ENCODE measurements around the gene FUT7. TPM values are rescaled to one million over a fixed set of nuclear protein-coding genes. Genes with fewer than 3 reads are reported as not detected.

Gene FUT7
- total RNA-seq, 1 donor from 2014 or later = not detected

GRCh38 chr9:137077758-137078693, 46.1 kb upstream of the FUT7 start:
- FAIRE-seq (no peak), DNase-seq (ENCODE audit: low read depth) (no peak)
- TF ChIP-seq CTCF (IDR thresholded peaks at IDR 0.05; ENCODE audit: insufficient read depth, low read length, severe bottlenecking) = no peak
- Histone ChIP-seq H3K27me3 (ENCODE audit: control insufficient read depth, insufficient read depth, low read length) (no peaks in the 10 kb centered on the region), H3K36me3 (ENCODE audit: control insufficient read depth, insufficient read depth, low read length) (peaks cover 5% of the 10 kb centered on the region), H3K4me3 (ENCODE audit: low read depth, low read length) (peak overlapping the region; percentile 56)

- H3K4me3 ChIP-seq (ENCODE audit: low read depth, low read length) = peak within 1 kb of the TSS; percentile 56
- DNase-seq (ENCODE audit: low read depth) (no peak), FAIRE-seq (no peak)
- no peak for TF ChIP-seq CTCF (IDR thresholded peaks at IDR 0.05; ENCODE audit: insufficient read depth, low read length, severe bottlenecking)
- no peaks in the 10 kb centered on the region for H3K27me3 ChIP-seq (ENCODE audit: control insufficient read depth, insufficient read depth, low read length)
- peaks cover 3% of the 10 kb centered on the region for H3K36me3 ChIP-seq (ENCODE audit: control insufficient read depth, insufficient read depth, low read length)
Measured at GRCh38 chr9:137077010-137077747, 45.3 kb upstream of the FUT7 start, which contains the start of gene UAP1L1. Gene UAP1L1 (plus strand): TSS chr9:137077517. CDS start chr9:137077533, 16 bp downstream.

- Histone ChIP-seq H3K4me3 (ENCODE audit: low read depth, low read length) (no peak overlapping the region), H3K27me3 (ENCODE audit: control insufficient read depth, insufficient read depth, low read length) (no peaks in the 10 kb centered on the region), H3K36me3 (ENCODE audit: control insufficient read depth, insufficient read depth, low read length) (peaks cover 3% of the 10 kb centered on the region)
- FAIRE-seq (no peak), DNase-seq (ENCODE audit: low read depth) (no peak)
- TF ChIP-seq CTCF (IDR thresholded peaks at IDR 0.05; ENCODE audit: insufficient read depth, low read length, severe bottlenecking) = no peak
Measured at GRCh38 chr9:137076636-137077009, 44.7 kb upstream of the FUT7 start.

- no peak for FAIRE-seq
- peak; percentile 46 for DNase-seq (ENCODE audit: low read depth)
- peaks cover 1% of the 10 kb centered on the region for H3K36me3 ChIP-seq (ENCODE audit: control insufficient read depth, insufficient read depth, low read length)
- no peak for TF ChIP-seq CTCF (IDR thresholded peaks at IDR 0.05; ENCODE audit: insufficient read depth, low read length, severe bottlenecking)
- no peak overlapping the region for H3K4me3 ChIP-seq (ENCODE audit: low read depth, low read length)
- H3K27me3 ChIP-seq (ENCODE audit: control insufficient read depth, insufficient read depth, low read length) = no peaks in the 10 kb centered on the region
Measured at GRCh38 chr9:137075275-137075775, 43.4 kb upstream of the FUT7 start.

- no peak for TF ChIP-seq CTCF (IDR thresholded peaks at IDR 0.05; ENCODE audit: insufficient read depth, low read length, severe bottlenecking)
- H3K36me3 ChIP-seq (ENCODE audit: control insufficient read depth, insufficient read depth, low read length) = peaks cover 1% of the 10 kb centered on the region
- H3K27me3 ChIP-seq (ENCODE audit: control insufficient read depth, insufficient read depth, low read length) = no peaks in the 10 kb centered on the region
- no peak for FAIRE-seq
- no peak overlapping the region for H3K4me3 ChIP-seq (ENCODE audit: low read depth, low read length)
- DNase-seq (ENCODE audit: low read depth) = no peak
Measured at GRCh38 chr9:137074657-137075274, 42.9 kb upstream of the FUT7 start.
